ENCODE data around the gene MAP4K1.

- TF ChIP-seq CTCF (IDR thresholded peaks at IDR 0.05), result no peak
- TF ChIP-seq POLR2A (IDR thresholded peaks at IDR 0.05), result no peak
Observed at GRCh38 chr19:38588041-38588440, 29.7 kb downstream of the MAP4K1 start.

Data from body of pancreas (tissue), 4 donors.